AG04450 (cell line): Measurements from ENCODE around the gene RNF13. TPM values are rescaled to one million over a fixed set of nuclear protein-coding genes. Genes with fewer than 3 reads are reported as not detected.
A peak's percentile ranks its signal among the peaks of the same experiment; 100 is the strongest.

ENCODE experiments used
- CTCF ChIA-PET: fragments of 300-600, 350-600 bp; formaldehyde crosslinking; extraction: SDS; loops from one replicate; lab custom pipeline; 2022; ENCODE audit warnings: antibody characterized with exemption, inconsistent platforms; lab: Charles Lee
- POLR2A ChIA-PET: fragments of 350-600 bp; formaldehyde crosslinking; extraction: SDS; loops from one replicate; lab custom pipeline; 2021; ENCODE audit warnings: antibody characterized with exemption, inconsistent platforms; lab: Yijun Ruan, JAX
- DNase-seq: peaks from one replicate; pipeline ENCODE4 v3.0.0-alpha.2; 2011; ENCODE audit warnings: low read depth, low spot score
- H3K27ac ChIP-seq: one replicate; pipeline ENCODE4 v1.5.1; 2012; ENCODE audit warnings: low read depth, low read length, control low read depth
- H3K27me3 ChIP-seq: one replicate; pipeline ENCODE4 v1.6.0; 2012; ENCODE audit warnings: low read length; ENCODE audit not compliant: control insufficient read depth, insufficient read depth
- H3K4me3 ChIP-seq: 2 replicates; pipeline ENCODE4 v1.5.1; 2011; ENCODE audit warnings: mild to moderate bottlenecking, low read depth, low read length, control low read depth
- H3K9me3 ChIP-seq: 2 replicates; pipeline ENCODE4 v1.5.1; 2012; ENCODE audit warnings: low read length; ENCODE audit not compliant: control insufficient read depth, insufficient read depth
- CTCF ChIP-seq: IDR thresholded peaks from 2 replicates; pipeline ENCODE4 v1.5.1; 2011; ENCODE audit warnings: low read depth, low read length, control low read depth, inconsistent platforms
- polyA plus RNA-seq: library from polyadenylated mRNA; depleted of rRNA; stranded (reverse); fragments of >200 nt; gene quantifications from 2 replicates; pipeline ENCODE4 v1.2.3, GENCODE V29; 2011

RNF13 gene
- polyA plus RNA-seq, 1 experiment: 46.3 TPM

GRCh38 chr3:149808209-149808829, 4.7 kb upstream of the RNF13 start:
- CTCF ChIA-PET: interaction anchor here (0.6 to 3.7 kb wide), 86 partner anchors 8 to 855 kb away, joined by 3 to 400 read pairs (median 5); partner anchors contain the start of genes ANKUB1, COMMD2 and TM4SF18
- no peaks in the 10 kb centered on the region for H3K27me3 ChIP-seq
- H3K4me3 ChIP-seq: no peak overlapping the region
- peak; percentile 94 for TF ChIP-seq CTCF
- POLR2A ChIA-PET: interaction anchor here (1.0 to 1.5 kb wide), 2 partner anchors 42 to 72 kb away, joined by 5 to 6 read pairs; no protein-coding TSS in a partner anchor
- no peak overlapping the region for H3K27ac ChIP-seq
- peak; percentile 56 for DNase-seq
- H3K9me3 ChIP-seq: no peaks in the 10 kb centered on the region

GRCh38 chr3:149809699-149810098, 3.3 kb upstream of the RNF13 start:
- Histone ChIP-seq H3K27ac (no peak overlapping the region), H3K27me3 (no peaks in the 10 kb centered on the region), H3K4me3 (no peak overlapping the region), H3K9me3 (no peaks in the 10 kb centered on the region)
- no peak for TF ChIP-seq CTCF
- ChIA-PET POLR2A (interaction anchor here (0.6 kb wide), 1 partner anchor 41 kb away, joined by 3 read pairs; no protein-coding TSS in a partner anchor), CTCF (interaction anchor here (1.1 to 3.7 kb wide), 13 partner anchors 10 to 854 kb away, joined by 3 to 400 read pairs (median 15); partner anchors contain the start of gene ANKUB1)
- DNase-seq: no peak

DNA sequence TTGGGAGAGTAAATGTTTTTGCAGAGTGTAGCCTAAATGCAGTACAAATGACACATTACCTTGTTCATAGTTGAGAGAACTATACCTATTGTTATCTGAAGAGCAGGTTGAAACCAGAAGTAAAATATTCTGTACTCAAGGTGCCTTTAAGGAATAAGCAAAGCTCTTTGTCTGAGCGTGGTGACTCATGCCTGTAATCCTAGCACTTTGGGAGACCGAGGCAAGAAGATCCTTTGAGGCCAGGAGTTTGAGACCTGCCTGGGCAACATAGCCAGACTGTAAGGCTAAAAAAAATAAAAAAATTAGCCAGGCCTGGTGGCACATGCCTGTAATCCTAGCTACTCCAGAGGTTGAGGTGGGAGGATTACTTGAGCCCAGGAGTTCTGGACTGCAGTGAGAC, 2.2 kb upstream of the RNF13 start:
- no peak overlapping the region for H3K27ac ChIP-seq
- H3K4me3 ChIP-seq: no peak overlapping the region
- ChIA-PET CTCF (interaction anchor here (1.7 kb wide), 2 partner anchors 39 to 45 kb away, joined by 8 to 12 read pairs; no protein-coding TSS in a partner anchor), POLR2A (no interaction called here)
- no peaks in the 10 kb centered on the region for H3K9me3 ChIP-seq
- no peaks in the 10 kb centered on the region for H3K27me3 ChIP-seq
- no peak for DNase-seq
- TF ChIP-seq CTCF: no peak

GRCh38 chr3:149812165-149812605, 830 bp upstream of the RNF13 start:
- H3K4me3 ChIP-seq: peak overlapping the region; percentile 86
- TF ChIP-seq CTCF: no peak
- H3K27me3 ChIP-seq: no peaks in the 10 kb centered on the region
- no peak for DNase-seq
- H3K9me3 ChIP-seq: no peaks in the 10 kb centered on the region
- ChIA-PET CTCF (interaction anchor here (1.7 kb wide), 2 partner anchors 40 to 47 kb away, joined by 8 to 12 read pairs; no protein-coding TSS in a partner anchor), POLR2A (no interaction called here)
- peak overlapping the region; percentile 97 for H3K27ac ChIP-seq
